ENCODE results near the gene GNG12.
"Not testable (repeated sequence)": the region's sequence is repeated elsewhere in the genome, so short reads cannot be mapped to it uniquely, and the experiment has no call there.

Gene GNG12

DNA sequence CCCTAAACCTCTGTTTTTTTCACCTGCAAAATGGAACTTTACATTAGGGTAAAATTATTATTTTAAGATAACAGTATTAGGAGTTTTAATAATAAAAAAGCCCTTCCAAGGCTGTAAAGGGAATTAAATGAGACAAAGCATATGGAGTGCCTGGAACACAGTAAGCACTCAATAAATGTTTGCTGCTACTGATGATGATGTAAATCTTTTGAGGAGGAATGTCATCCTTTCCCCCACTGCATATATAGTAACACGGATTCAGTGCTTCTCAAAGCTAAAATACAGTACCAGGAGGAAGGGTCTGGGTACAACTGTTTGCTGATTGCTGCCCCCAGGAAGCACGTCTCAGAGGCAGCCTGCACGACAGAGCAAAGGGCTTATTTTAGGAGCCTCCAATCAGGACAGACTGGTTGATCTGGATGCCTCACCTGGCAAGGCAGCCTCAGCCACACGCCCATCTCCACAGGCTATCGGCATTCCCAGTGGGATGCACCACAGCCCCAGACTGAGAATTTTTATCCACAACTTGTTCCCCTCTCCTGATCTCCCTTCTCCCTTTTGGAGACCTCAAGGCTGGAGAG is 83.9 kb downstream of the GNG12 start:
- DNase-seq: no peak

DNA sequence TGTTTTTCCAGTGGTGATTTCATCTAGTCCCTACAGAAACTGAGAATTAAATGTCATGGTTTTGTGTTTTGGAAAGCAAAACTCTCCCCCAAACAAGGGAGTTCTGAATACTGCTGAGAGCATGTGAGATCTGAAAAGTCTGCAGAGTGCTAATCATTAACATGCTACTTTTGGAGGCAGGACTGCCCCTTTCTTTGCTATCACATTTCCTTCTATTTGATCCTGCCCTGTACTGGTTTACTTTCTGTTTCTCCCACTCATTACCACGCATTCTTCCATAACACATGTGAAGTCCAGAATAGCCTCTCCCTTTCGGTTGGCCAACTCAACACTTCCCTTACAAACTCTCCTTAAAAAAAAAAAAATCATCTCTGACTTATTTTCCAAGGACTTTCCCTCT is 84.6 kb downstream of the GNG12 start:
- no peak for DNase-seq

DNA sequence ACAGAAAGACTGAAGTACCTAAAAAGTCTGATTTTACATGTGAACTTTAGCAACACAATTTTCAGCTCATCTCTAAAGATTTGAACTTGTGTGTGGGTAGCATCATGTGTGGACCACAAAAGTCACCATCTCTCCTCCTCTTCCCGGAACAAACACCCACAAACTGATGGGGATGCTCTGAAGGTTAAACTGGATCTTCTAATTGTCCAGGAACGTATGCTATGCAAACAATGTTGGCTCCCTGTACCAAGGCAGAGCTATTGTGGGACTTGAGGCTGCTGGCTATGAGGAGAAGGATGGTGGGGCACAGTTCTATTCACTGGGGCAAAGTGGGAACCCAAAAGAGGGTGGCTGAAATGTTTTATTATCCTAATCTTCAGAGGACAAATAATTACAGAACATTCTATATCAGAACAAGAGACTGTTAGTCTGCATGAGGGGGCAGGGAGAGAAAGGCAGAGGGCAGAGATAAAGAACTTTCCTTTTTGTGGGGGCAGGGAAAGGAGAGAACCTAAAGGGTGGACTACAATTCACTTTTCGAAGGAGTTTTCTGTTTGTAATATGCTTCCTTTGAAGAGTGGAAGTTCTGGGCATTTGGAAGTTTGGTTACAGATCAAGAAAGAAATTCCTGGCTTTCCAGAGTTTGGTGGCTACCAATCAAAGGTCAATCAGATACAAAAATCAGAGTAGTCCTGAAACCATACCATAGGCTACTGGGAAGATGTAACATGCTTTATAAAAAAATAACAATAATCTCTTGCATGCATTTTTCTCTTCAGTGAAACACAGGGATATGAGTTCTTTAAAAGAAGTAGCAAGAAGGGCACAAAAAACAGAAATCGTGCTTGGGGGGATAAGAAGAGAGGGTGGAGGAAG is 85.4 kb downstream of the GNG12 start:
- DNase-seq: no peak

DNA sequence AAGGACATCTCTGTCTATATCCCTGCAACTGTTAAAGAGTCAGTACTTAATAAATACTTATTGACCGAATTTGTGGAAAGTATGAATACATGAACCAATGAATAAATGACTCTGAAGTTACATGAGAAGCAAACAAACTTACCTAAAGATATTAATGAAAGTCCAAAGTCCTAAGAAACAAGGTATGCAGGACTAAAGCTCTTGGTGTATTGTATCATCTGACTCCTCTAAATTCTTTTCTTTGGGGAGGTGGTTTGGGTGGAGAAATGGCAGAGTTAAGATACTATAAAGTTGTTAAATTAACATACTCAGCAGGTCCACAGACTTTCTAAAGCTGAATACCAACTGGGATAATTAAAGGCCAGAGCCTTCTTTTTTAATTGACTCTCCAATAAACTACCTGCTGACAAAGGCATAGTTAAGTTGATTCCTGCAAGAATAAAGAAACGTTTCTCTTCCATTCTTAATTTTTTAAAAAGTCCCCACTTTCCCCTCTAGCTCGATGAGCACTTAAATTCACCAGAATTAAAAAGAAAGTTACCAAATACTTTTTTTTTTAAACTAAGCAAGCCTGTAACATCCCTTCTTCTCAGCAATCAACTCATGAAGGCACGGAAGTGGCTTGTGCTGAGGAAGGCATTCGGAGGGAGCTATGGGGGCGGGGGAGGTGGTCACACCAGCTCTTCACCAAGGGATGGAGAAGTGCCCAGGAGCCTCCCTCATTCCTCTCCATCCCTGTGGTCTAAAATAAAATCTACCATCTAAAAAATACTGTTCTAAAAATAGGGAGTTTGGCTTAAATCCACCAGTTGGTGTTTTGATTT is 87.2 kb downstream of the GNG12 start:
- DNase-seq: no peak

DNA sequence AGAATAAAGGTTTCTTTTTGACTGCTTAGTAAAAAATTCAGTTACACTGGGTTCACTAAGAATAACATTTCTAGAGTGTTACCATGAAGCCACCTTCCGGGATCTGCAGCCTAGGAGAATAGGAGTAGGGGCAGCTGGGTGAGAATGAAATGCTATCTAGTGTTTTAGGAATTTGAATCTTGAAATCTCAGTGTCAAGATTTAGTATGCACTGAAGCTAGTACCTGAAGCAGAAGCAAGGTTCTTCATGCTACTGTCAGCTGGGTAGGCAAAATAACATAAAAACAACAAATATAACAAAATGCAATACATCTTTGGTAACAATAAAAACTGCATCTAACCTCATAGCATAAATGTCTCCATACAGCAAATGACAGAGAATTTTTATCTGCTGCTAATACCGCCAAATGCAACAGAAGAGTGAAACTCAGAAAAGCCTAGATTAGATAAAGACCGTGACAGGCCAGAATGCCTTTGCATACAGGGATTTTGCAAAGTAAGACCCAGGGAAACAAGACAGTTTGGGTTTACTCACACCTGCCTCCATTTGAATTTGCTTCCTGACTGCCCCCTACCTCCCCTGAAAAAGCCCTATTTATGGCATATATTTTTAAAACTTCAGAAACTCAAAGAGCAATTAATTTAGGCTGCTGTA is 90.1 kb downstream of the GNG12 start:
- DNase-seq: no peak

DNA sequence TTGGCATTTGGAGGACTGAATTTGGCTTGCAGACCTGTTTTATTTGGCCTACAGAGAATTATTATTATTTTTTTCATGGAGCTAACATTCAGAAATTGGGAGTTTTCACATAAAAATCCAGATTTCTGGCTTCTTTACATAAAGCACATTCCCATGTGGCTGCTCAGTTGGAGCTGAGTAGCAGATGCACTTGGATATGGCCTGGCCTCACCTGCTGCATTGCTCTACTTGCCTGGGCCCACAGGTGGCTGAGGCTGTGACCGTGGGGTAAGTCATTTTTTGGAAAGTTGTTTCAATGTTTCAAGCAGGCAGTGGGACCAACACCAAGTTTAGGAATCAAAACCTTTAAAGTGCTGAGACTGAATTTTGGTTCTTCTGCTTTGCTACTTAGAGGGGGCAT is 91.5 kb downstream of the GNG12 start:
- DNase-seq: no peak

DNA sequence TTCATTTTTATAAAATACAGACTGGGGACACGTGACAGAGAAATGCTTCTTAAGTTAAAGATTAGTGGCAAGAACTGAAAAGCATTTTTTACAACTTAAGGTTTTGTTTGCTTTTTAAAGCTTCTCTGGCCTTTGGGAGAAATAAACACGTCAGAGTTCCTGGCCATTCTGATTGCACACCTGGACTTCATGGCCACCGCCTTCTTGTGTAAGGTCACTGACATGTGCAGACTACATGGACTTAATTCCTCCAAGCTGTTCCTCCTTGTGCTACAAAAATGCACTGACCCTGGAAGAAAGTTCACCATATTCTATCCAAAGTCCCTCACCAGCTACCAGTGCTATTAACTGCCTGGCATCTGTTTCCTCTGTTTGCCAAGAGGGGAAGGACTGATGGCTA is 92.1 kb downstream of the GNG12 start:
- DNase-seq: no peak

DNA sequence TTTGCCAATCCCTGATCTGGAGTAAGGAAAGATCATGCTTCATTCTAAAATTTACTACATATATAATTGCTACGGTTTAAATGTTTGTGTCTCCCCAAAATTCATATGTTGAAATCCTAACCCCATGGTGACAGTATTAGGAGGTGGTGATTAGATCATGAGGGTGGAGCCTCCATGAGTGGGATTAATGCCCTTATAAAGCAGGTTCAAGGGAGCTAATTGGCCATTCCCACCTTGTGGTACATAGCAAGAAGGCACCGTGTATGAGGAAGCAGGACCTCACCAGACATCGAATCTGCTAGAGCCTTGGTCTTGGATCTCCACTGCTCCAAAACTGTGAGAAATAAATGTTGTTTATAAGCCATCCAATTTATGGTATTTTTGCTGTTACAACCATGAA is 92.7 kb downstream of the GNG12 start:
- no peak for DNase-seq

DNA sequence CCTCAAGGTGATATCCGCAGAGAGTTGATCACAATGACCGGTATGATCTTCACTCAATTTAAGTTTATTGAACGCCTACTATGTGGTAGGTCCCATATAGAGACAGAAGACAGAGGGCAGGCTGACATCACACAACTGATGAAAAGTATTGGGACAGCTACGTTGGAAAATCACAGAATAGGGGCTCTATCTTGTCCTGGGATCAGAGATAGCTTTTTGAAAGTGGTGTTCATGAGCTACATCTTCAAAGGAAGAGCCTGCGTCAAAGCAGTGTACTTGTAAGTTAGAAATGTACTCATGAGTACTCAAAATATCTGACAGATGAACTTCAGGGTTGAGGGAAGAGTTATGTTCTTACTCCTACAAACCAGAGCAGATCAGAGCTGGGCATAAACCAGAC is 93.9 kb downstream of the GNG12 start:
- no peak for DNase-seq

DNA sequence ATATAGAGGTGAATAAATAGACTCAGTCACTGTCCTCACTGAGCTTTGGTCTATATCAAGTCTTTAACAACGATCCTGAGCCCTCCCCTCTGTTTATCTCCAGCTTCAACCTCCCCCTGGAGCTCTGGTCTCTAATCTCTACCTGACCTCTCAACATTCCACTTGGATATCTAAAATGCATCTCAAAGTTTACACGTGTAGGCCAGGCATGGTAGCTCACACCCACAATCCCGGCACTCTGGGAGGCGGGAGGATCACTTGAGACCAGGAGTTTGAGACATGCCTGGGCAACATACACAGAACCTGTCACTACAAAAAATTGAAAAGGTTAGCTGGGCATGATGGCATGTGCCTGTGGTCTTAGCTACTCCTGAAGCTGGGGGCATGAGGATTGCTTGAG is 94.9 kb downstream of the GNG12 start:
- no peak for DNase-seq

DNA sequence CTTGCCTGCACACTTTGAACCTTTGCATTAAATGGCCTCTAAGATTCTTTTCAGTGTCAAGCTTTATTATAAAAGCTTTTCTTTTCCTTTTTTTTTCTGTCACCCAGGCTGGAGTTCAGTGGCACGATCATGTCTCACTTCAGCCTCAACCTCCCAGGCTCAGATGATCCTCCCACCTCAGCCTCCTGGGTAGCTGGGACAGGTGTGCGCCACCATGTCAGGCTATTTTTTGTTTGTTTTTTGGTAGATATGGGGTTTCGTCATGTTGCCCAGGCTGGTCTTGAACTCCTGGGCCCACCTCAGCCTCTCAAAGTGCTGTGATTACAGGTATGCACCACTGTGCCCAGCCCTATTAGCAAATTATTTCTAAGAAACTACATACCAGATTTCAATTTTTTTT is 95.4 kb downstream of the GNG12 start:
- no peak for DNase-seq

DNA sequence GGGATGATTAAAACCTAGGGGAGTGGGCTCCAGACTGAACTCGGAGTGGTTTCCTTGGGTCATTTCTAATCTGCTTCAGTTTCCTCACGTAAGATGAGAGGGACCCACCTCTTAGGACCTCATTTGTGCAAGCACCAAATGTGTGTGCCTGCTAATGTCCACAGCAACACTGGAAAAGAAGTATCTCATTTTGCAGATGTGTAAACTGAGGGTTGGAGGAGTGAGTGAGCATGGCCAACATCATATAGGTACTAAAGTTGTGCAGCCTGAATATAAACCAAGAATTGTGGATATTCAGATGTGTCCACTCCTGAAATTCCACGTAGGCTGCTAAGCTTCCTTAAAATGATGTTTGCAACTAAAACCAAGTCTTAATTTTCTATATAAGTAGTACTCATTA is 96.5 kb downstream of the GNG12 start:
- DNase-seq: no peak

DNA sequence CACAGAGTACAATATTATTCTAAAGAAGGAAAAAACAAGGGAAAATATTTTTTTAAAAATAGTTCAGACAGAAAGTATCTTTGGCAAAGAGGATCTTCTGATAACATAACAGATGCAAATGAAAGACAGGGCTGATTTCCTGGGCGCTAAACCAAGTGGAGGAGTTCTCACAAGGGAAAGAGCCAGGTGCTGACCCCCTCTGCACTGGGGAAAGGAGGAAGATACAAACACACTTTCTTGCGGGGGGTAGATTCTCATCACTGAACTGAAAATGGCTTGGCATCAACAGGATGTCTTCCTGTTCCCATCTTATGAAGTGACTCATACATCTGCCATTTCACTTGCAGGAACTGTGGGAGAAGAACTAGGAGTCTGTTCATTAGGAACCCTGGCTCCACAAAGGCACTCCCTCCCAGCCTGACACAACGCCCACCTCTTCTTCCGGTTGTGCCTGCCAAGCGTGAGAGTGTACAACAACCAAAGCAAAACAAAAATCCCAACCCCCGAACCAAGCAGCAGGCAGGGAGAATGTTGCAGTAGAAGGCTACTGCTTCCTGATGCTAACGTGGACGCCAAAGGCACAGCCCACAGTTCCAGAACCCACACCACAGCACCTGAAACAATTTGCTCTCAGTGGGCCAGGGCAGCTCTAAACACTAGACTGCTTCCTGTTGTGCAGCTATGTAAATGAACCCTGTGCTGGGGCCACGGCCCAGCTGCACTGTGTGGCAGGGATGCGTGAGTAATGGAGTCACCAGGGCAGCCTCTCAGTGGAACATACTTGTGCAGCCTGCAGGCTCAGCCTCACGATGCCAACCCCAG is 97.2 kb downstream of the GNG12 start:
- DNase-seq: no peak

DNA sequence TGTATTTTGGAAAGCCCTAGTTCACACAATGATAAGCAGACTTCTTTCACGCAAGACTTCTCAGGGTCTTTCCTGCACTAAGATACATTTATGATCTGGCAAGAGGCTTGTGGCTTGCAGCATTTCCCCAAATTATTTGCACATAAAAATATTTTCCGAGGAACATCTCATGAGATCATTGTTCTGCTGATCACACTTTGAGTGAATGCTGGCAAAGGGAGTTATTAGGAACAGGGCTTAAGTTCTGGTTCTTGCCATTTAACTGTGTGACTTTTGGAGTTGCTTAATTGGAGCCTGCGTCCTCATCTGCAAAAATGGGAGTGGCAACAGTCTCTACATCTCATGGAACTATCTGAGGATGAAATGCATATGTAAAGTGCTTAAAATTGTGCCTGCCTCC is 98.1 kb downstream of the GNG12 start:
- DNase-seq: no peak

DNA sequence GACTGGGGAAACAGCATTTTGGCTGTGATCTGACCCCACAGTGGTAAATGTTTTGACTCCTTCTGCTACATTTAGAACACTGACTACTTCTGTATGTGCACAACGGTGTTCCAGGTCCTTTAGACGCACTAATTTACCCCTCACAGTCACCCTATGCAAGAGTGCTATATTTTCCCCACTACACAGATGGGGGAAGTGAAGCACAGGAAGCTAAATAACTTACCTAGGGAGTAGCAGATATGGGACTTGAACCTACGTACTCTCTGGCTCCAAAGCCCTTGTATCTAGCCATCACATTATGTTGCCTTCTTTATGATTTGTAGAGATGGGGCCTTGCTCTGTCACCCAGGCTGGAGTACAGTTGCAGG is 99.0 kb downstream of the GNG12 start:
- DNase-seq: no peak

DNA sequence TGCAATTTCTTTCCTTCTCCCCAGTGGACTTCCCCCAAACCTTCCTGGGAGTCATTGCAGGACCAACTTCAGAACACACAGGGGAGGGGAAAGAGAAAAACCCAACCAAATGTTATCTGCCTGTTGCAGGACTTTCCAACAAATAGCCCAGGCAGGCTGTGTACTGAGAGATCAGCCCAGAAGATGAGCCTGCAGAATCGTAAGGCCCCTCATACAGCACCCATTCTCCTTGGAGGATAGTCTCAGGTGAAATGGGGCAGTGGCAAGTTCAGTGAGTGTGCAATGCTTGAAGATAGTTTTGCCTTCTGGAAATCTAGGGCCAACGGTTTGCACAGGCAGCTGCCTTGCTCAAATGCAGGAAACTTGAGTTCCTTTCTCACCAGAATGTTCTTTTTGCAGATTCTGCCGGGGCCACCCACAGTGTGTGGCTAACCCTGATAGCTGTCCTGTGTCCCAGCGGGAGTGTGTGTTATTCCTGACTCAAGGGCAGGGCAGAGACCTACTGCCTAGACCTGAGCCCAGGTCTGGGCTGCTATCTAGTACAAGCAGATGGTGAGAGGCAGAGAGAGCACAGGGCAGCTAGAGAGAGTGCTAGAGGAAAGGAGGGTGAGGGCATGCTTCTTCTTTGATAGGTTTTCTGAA is 99.5 kb downstream of the GNG12 start:
- no peak for DNase-seq

DNA sequence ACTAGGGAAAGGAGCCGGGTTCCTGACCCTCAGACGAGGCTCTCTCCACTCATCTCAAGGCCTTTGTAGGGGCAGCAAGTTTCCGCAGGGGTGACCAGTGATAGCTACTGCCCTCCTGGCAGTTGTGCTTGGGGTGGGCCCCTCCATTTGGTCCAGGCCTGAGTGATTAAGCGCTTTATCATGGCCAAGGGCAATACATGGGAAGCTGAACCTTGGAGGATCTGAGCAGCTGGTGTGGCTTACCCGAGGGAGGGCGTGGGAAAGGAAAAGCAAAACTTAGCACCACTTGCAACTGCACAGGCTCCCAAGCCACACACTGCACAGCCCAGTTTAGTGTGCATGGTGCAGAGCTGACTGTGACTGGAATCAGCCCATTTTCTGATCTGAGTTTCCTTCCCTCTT is 100.5 kb downstream of the GNG12 start:
- DNase-seq: no peak

DNA sequence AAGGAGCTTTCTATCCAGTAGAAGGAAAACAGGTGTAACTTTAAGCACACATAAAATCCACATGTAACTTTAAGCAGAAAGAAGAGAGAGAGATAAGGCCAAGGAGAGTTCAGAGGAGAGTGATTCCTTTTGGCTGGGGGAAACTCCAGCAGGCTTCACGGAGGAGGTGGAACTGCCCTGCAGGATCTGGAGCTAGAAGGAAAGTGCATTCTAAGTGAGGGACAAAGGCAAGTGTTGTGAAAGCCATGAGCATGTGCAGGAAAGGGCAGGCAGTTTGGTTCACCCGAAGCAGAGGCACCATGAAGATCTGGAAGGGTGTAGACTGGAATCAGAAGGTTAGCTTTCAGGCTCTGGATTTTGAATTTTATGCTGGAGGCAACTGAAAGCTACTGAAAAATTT is 101.9 kb downstream of the GNG12 start:
- DNase-seq: no peak

DNA sequence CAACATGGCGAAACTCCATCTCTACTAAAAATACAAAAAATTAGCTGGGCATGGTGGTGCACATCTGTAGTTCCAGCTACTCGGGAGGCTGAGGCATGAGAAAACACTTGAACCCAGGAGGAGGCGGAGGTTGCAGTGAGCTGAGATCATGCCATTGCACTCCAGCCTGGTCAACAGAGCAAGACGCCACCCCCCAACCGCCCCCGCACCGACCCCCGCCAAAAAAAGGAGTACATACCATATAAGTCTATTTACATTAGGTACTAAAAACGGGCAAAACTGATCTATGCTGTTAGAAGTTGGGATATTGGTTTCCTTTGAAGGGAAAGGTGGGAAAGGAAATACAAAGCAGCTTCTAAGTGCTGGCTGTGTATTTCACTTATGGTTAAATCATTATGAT is 103.0 kb downstream of the GNG12 start:
- DNase-seq: not testable (repeated sequence)

DNA sequence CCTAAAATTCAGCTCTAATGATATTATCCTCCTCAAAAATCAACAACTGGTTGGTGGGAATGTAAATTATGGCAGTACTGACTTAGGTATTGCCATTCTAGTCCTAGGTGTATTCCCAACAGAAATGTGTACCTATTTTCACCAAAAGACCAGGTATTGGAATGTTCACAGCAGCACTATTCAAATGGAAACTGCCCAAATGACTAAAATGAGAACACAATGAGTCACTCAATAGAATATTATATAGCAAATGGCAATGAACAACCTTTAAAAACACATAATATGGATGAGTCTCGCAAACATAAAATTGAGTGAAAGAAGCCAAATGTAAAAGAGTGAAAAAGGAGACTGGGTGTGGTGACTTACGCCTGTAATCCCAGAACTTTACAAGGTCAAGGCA is 103.4 kb downstream of the GNG12 start:
- DNase-seq: no peak

DNA sequence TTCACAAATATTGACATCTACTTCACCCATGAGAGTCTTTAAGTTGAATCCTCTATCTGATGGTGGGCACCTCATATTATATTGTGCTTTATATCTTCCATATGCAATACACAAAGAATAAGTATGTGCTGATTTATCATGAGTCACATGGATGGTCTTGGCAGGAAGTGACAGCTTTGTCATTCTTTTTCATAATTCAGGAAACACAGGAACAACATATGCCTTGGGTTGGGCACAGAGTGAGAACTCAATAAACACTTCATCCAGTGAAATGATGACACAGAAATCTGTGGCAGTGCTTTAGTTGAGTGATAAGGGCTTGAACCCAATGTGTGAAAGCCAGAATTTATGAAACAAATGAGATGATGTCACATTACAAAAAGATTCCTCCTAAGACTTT is 107.0 kb downstream of the GNG12 start:
- DNase-seq: no peak

DNA sequence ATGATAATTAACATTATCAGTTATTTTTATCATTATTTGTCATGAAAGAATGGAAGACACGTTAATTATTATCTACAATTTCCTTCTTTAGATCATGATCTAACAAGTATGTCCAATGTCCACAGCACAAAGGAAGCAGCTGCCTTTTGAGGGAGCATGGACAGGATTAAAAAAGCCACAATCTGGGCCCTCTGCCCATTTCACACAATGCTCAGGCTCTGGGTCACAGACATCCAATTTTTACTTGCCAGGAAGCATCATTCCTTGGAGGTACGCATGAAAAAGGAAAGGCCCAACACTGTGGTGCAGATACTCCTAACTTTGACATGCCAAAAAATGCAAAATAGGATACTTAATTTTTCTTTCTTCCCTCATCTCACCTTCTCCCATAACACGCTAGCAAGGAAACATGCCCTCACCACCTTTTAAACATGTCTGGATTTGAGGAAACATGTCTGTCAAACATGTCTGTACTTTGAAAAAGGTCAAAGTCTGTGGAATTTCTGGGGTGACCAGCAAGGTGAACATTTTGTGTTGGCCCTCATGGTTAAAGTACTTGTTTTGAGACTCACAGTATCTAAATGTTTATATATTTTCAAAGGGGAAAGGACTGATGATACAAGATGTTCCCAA is 108.2 kb downstream of the GNG12 start:
- DNase-seq: no peak

All from activated CD8-positive, alpha-beta memory T cell treated with anti-CD3 and anti-CD28 coated beads for 24 hours (primary cell).